Brain microvascular endothelial cell (primary cell): ENCODE data around the gene MYBPHL.

Experiments used
- DNase-seq: peaks from one replicate; pipeline ENCODE4 v3.0.0-alpha.2; 2020
- H3K27ac ChIP-seq: fragments of 250-450 bp; sonication (Bioruptor Pico); 2 replicates; pipeline ENCODE4 v1.5.1; 2020; ENCODE audit warnings: mild to moderate bottlenecking, moderate library complexity
- H3K27me3 ChIP-seq: fragments of 250-450 bp; sonication (Bioruptor Pico); replicated peaks from 2 replicates; pipeline ENCODE4 v1.5.1; 2020; ENCODE audit warnings: mild to moderate bottlenecking
- H3K36me3 ChIP-seq: fragments of 250-450 bp; sonication (Bioruptor Pico); replicated peaks from 2 replicates; pipeline ENCODE4 v1.5.1; 2020; ENCODE audit warnings: mild to moderate bottlenecking
- H3K4me3 ChIP-seq: 2 replicates; pipeline ENCODE4 v1.5.1; 2011; ENCODE audit warnings: low read depth, mild to moderate bottlenecking, control low read depth, low read length, moderate library complexity
- CTCF ChIP-seq: IDR thresholded peaks from 2 replicates; pipeline ENCODE4 v1.5.1; 2011; ENCODE audit warnings: low read depth, mild to moderate bottlenecking, moderate library complexity, low read length, control low read depth, inconsistent platforms; ENCODE audit errors: missing control alignments
- in situ Hi-C: cut with HindIII; loops from 2 replicates; pipeline ENCODE4 v1.10.0; 2017; ENCODE audit warnings: low sequenced_read_pairs, low pct_ligation_motif_present

Gene MYBPHL

GRCh38 chr1:109279615-109280278 is 27.1 kb downstream of the MYBPHL start:
- in situ Hi-C loops: no loop called here
- no peak for DNase-seq
- no peak overlapping the region for H3K4me3 ChIP-seq

GRCh38 chr1:109277434-109278204 is 29.2 kb downstream of the MYBPHL start:
- Histone ChIP-seq H3K36me3 (peaks cover 2% of the 10 kb centered on the region), H3K27ac (no peak overlapping the region), H3K27me3 (no peaks in the 10 kb centered on the region), H3K4me3 (no peak overlapping the region)
- peak; percentile 95 for TF ChIP-seq CTCF
- DNase-seq: peak; percentile 72
- in situ Hi-C loops: no loop called here

More at GRCh38 chr1:109279615-109280278, 27.1 kb downstream of the MYBPHL start:
- Histone ChIP-seq H3K27ac (no peak overlapping the region), H3K36me3 (peaks cover 2% of the 10 kb centered on the region), H3K27me3 (no peaks in the 10 kb centered on the region)
- TF ChIP-seq CTCF: no peak

GRCh38 chr1:109275706-109276345 is 31.0 kb downstream of the MYBPHL start:
- peak; percentile 55 for DNase-seq
- peaks cover 2% of the 10 kb centered on the region for H3K36me3 ChIP-seq
- H3K27me3 ChIP-seq: no peaks in the 10 kb centered on the region
- no peak for TF ChIP-seq CTCF
- H3K27ac ChIP-seq: no peak overlapping the region
- in situ Hi-C loops: no loop called here
- no peak overlapping the region for H3K4me3 ChIP-seq

GRCh38 chr1:109274533-109275476 is 32.0 kb downstream of the MYBPHL start:
- Histone ChIP-seq H3K36me3 (peaks cover 2% of the 10 kb centered on the region), H3K4me3 (no peak overlapping the region), H3K27ac (no peak overlapping the region), H3K27me3 (no peaks in the 10 kb centered on the region)
- DNase-seq: no peak
- in situ Hi-C loops: no loop called here
- no peak for TF ChIP-seq CTCF

GRCh38 chr1:109273570-109274288 is 33.1 kb downstream of the MYBPHL start:
- in situ Hi-C loops: no loop called here
- TF ChIP-seq CTCF: no peak
- no peaks in the 10 kb centered on the region for H3K27me3 ChIP-seq
- H3K4me3 ChIP-seq: no peak overlapping the region
- H3K27ac ChIP-seq: no peak overlapping the region
- peaks cover 2% of the 10 kb centered on the region for H3K36me3 ChIP-seq
- DNase-seq: no peak
